ENCODE results near the gene NUDCD3. TPM values are rescaled to one million over a fixed set of nuclear protein-coding genes. Genes with fewer than 3 reads are reported as not detected.

Gene NUDCD3
- total RNA-seq, 4 donors from 2014 or later = 53.3 to 87.9 (median 73.2) TPM

GRCh38 chr7:44461387-44461786, 29.1 kb downstream of the NUDCD3 start:
- DNase-seq (ENCODE audit: low spot score in 2 of 2) = no peak
- TF ChIP-seq CTCF (IDR thresholded peaks at IDR 0.05) (no peak), POLR2A (IDR thresholded peaks at IDR 0.05) (no peak)
- intact Hi-C loops (cut with DNase I; ENCODE audit: low total_unique reads) = no loop called here
- 81 to 88% methylated on average over 2 of the region's 2 CpGs for WGBS, 2 donors
- no peak overlapping the region for H3K4me3 ChIP-seq (ENCODE audit: low read depth, poor library complexity, severe bottlenecking)

GRCh38 chr7:44460325-44460724, 30.1 kb downstream of the NUDCD3 start:
- DNase-seq (ENCODE audit: low spot score in 2 of 2) = no peak

DNA sequence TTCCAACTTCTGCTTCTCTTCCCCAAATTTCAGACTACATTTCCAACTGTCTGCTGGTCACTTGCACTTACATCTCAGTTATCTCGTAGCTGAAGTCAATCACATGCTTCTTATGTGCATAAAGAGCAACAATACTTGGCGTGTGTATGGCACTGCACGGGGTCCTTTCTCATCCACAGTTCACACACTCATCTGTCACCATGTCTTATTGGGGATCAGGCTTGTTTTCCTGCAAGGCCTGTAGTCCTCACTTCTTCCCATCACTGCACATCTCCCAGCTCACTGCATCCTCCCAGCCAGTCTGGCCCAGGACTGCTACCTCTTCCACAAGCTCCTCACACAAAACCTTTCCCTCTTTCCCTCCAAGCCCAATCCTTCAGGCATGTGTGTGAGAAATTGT, 35.3 kb downstream of the NUDCD3 start:
- TF ChIP-seq CTCF (IDR thresholded peaks at IDR 0.05) (no peak), POLR2A (IDR thresholded peaks at IDR 0.05) (no peak)
- WGBS, 2 donors = 96 to 99% methylated on average over 3 of the region's 3 CpGs
- DNase-seq (ENCODE audit: low spot score in 2 of 2) = no peak

More at GRCh38 chr7:44460325-44460724, 30.1 kb downstream of the NUDCD3 start:
- intact Hi-C loops (cut with DNase I; ENCODE audit: low total_unique reads) = no loop called here
- WGBS, 2 donors = 73 to 77% methylated on average over 3 of the region's 3 CpGs
- H3K4me3 ChIP-seq (ENCODE audit: low read depth, poor library complexity, severe bottlenecking) = no peak overlapping the region
- TF ChIP-seq POLR2A (IDR thresholded peaks at IDR 0.05) (no peak), CTCF (IDR thresholded peaks at IDR 0.05) (no peak)

GRCh38 chr7:44454348-44454747, 36.1 kb downstream of the NUDCD3 start:
- no peak for DNase-seq (ENCODE audit: low spot score in 2 of 2)
- WGBS, 2 donors = 92 to 96% methylated on average over 2 of the region's 2 CpGs
- intact Hi-C loops (cut with DNase I; ENCODE audit: low total_unique reads) = loop anchor here (10.0 kb wide), 1 partner anchor 960 kb away; no protein-coding TSS in a partner anchor
- no peak overlapping the region for H3K4me3 ChIP-seq (ENCODE audit: low read depth, poor library complexity, severe bottlenecking)
- TF ChIP-seq CTCF (IDR thresholded peaks at IDR 0.05) (no peak), POLR2A (IDR thresholded peaks at IDR 0.05) (no peak)

More for the DNA sequence above, 35.3 kb downstream of the NUDCD3 start:
- H3K4me3 ChIP-seq (ENCODE audit: low read depth, poor library complexity, severe bottlenecking) = no peak overlapping the region
- intact Hi-C loops (cut with DNase I; ENCODE audit: low total_unique reads) = loop anchor here (10.0 kb wide), 1 partner anchor 960 kb away; no protein-coding TSS in a partner anchor

DNA sequence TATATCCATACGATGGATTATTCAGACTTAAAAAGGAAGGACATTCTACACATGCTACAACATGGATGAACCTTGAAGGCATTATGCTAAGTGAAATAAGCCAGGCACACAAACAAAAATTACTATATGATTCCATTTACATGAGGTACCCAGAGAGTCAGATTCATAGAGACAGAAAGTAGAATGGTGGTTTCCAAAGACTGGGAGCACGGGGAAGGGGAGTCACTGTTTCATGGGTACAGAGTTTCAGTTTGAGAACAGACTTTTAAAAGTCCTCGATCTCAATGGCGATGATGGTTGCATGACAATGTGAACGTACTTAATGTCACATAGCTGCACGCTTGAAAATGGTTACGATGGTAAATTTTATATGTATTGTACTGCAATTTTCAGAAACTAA, 39.3 kb downstream of the NUDCD3 start:
- no peak overlapping the region for H3K4me3 ChIP-seq (ENCODE audit: low read depth, poor library complexity, severe bottlenecking)
- no peak for DNase-seq (ENCODE audit: low spot score in 2 of 2)
- intact Hi-C loops (cut with DNase I; ENCODE audit: low total_unique reads) = loop anchor here (10.0 kb wide), 1 partner anchor 956 kb away; no protein-coding TSS in a partner anchor
- 96% methylated on average over 7 of the region's 7 CpGs for WGBS, 2 donors
- TF ChIP-seq CTCF (IDR thresholded peaks at IDR 0.05) = no peak
- no peak for TF ChIP-seq POLR2A (IDR thresholded peaks at IDR 0.05)

- no peak for DNase-seq (ENCODE audit: low spot score in 2 of 2)
- intact Hi-C loops (cut with DNase I; ENCODE audit: low total_unique reads) = no loop called here
- no peak overlapping the region for H3K4me3 ChIP-seq (ENCODE audit: low read depth, poor library complexity, severe bottlenecking)
- WGBS, 2 donors = 47 to 63% methylated on average over 1 of the region's 1 CpG
- TF ChIP-seq POLR2A (IDR thresholded peaks at IDR 0.05) (no peak), CTCF (IDR thresholded peaks at IDR 0.05) (no peak)
These were observed 40.9 kb downstream of the NUDCD3 start for GRCh38 chr7:44449584-44449928.
